Activated CD8-positive, alpha-beta T cell treated with anti-CD3 and anti-CD28 coated beads for 36 hours (primary cell): ENCODE results near the gene ASTN2. TPM values are rescaled to one million over a fixed set of nuclear protein-coding genes. Genes with fewer than 3 reads are reported as not detected.

Experiments
- ATAC-seq: fragments of 200-7000 bp; cut with Tn5 transposase; one replicate; pipeline ENCODE4 v1.10.0; 2021; ENCODE audit warnings: mild to moderate bottlenecking, moderate library complexity
- CTCF ChIA-PET: fragments of 350-600 bp; sonication (Branson Sonifier 250); formaldehyde crosslinking; loops from one replicate; lab custom pipeline; 2021; ENCODE audit warnings: antibody characterized with exemption; lab: Charles Lee
- POLR2A ChIA-PET: fragments of 350-600 bp; sonication (Branson Sonifier 250); formaldehyde crosslinking; loops from one replicate; lab custom pipeline; 2021; ENCODE audit warnings: antibody characterized with exemption; lab: Charles Lee
- DNase-seq: peaks from one replicate; pipeline ENCODE4 v3.0.0-alpha.2; 2020
- H3K27ac Mint-ChIP-seq: one replicate; pipeline ENCODE4 v1.8.0; 2021; ENCODE audit warnings: mild to moderate bottlenecking, mixed read lengths
- H3K27me3 Mint-ChIP-seq: one replicate; pipeline ENCODE4 v1.8.0; 2021; ENCODE audit warnings: mixed read lengths
- H3K36me3 Mint-ChIP-seq: one replicate; pipeline ENCODE4 v1.8.0; 2021; ENCODE audit warnings: low read depth, mixed read lengths
- H3K4me1 Mint-ChIP-seq: one replicate; pipeline ENCODE4 v1.8.0; 2021; ENCODE audit warnings: low read depth, mixed read lengths
- H3K4me3 Mint-ChIP-seq: one replicate; pipeline ENCODE4 v1.8.0; 2021; ENCODE audit warnings: mild to moderate bottlenecking, moderate library complexity, mixed read lengths
- H3K9me3 Mint-ChIP-seq: one replicate; pipeline ENCODE4 v1.8.0; 2021; ENCODE audit warnings: mixed read lengths
- intact Hi-C: fragments of 100-400 bp; cut with micrococcal nuclease; formaldehyde crosslinking; loops from one replicate; pipeline ENCODE4 v1.10.0; 2022
- total RNA-seq, 2 experiments: library from RNA; stranded (reverse); gene quantifications; one replicate each; pipeline ENCODE4 v1.2.3, GENCODE V29; 2021
- TF ChIP-seq, protein P1 (sequence below): fragments of 200-600 bp; IDR thresholded peaks from one replicate; pipeline ENCODE4 v1.8.0; 2022; ENCODE audit warnings: antibody characterized with exemption, mild to moderate bottlenecking

The ASTN2 gene
- total RNA-seq, 2 experiments from 2014 or later, result 5.2 to 5.7 TPM

DNA sequence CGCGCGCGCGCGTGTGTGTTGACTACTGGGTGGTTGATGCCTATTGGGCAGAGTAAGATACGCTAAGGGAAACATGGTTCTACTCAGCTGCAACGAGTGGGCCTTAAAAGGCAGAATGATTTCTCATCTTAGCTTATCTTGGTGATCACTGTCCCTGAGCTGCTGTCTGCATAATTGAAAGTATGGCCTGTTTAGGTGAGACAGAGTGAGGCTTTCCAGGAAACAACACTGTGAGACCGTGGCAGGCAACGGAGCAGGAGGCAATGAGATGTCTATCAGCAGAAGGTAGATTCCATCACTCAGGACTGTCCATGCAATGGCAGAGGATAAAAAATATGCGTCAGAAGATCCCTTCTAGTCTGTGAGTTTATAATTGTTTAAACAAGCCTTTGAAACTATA lies 450.6 kb downstream of the ASTN2 start:
- ChIA-PET POLR2A (no interaction called here), CTCF (no interaction called here)
- ATAC-seq (no peak), DNase-seq (no peak)
- no peaks in the 10 kb centered on the region for H3K27me3 Mint-ChIP-seq
- H3K9me3 Mint-ChIP-seq, result no peaks in the 10 kb centered on the region
- H3K4me1 Mint-ChIP-seq, result no peaks in the 10 kb centered on the region
- intact Hi-C loops, result no loop called here
- TF ChIP-seq, protein P1, sequence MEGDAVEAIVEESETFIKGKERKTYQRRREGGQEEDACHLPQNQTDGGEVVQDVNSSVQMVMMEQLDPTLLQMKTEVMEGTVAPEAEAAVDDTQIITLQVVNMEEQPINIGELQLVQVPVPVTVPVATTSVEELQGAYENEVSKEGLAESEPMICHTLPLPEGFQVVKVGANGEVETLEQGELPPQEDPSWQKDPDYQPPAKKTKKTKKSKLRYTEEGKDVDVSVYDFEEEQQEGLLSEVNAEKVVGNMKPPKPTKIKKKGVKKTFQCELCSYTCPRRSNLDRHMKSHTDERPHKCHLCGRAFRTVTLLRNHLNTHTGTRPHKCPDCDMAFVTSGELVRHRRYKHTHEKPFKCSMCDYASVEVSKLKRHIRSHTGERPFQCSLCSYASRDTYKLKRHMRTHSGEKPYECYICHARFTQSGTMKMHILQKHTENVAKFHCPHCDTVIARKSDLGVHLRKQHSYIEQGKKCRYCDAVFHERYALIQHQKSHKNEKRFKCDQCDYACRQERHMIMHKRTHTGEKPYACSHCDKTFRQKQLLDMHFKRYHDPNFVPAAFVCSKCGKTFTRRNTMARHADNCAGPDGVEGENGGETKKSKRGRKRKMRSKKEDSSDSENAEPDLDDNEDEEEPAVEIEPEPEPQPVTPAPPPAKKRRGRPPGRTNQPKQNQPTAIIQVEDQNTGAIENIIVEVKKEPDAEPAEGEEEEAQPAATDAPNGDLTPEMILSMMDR, result no peak
- H3K36me3 Mint-ChIP-seq, result no peaks in the 10 kb centered on the region
- no peak overlapping the region for H3K27ac Mint-ChIP-seq
- H3K4me3 Mint-ChIP-seq, result no peak overlapping the region

DNA sequence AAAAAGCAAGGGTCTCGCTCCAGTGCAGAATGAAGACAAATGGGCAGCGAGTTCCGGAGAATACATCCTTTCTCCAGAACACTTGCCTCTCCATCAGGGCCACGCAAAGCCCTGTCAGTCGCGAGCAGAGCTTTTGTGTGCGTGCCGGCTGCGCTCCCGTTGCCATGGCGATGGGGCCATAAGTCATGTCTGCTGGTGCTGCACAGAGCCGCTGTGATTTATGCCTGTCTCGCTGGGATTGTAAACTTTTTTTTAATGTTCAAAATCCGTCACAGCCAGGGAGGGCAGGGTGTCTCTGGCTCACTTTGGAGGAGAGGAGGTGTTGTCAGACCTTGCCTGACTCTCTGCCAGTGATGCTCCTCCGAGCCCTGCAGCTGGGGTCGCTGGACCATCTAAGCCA lies 455.0 kb downstream of the ASTN2 start:
- Mint-ChIP-seq H3K4me1 (no peaks in the 10 kb centered on the region), H3K9me3 (no peaks in the 10 kb centered on the region), H3K27me3 (peaks cover 3% of the 10 kb centered on the region), H3K36me3 (no peaks in the 10 kb centered on the region), H3K4me3 (no peak overlapping the region), H3K27ac (no peak overlapping the region)
- ChIA-PET CTCF (no interaction called here), POLR2A (interaction anchor here (0.6 kb wide), 1 partner anchor 34 kb away, joined by 3 read pairs; no protein-coding TSS in a partner anchor)
- intact Hi-C loops, result no loop called here
- peak; percentile 4 for DNase-seq
- no peak for ATAC-seq
- TF ChIP-seq, protein P1, result no peak

DNA sequence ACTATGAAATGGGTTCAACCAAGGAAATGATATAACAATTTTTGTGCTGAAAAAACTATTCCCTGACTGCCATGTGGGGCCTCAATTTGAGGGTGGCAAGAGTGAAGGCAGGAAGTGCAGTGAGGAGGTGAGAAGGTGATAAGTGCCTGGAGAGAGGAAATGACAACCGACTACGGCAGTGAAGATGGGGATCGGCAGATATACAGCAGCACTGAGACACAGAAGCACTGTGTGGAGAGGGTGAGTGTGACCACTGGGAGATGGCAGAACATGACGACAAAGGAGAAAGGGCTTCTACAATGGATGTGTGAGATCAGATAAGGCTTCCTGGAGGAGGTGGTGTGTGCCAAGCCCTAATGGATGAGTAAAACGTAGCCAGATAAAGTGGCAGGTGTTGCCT lies 456.0 kb downstream of the ASTN2 start:
- Mint-ChIP-seq H3K36me3 (no peaks in the 10 kb centered on the region), H3K27me3 (peaks cover 3% of the 10 kb centered on the region), H3K27ac (no peak overlapping the region), H3K9me3 (no peaks in the 10 kb centered on the region), H3K4me3 (no peak overlapping the region), H3K4me1 (no peaks in the 10 kb centered on the region)
- DNase-seq (no peak), ATAC-seq (no peak)
- CTCF ChIA-PET, result no interaction called here
- intact Hi-C loops, result no loop called here
- TF ChIP-seq, protein P1, result no peak
- POLR2A ChIA-PET, result no interaction called here

DNA sequence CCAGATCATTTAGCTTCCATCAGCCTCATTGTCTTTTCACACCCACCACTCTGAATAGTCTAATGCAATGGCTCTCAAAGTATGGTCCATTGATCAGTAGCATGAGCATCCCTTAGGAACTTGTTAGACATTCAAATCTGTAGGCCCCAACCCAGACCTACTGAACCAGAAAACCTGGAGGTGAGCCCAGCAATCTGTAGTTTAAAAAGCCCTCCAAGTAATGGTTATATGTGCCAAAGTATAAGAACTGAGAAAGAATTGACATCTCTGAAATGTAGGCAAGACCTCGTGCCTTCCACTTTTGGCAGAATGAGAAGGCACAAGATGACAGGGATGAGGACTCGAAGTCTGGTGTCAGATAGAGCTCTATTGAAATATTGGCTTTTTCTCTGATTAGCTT lies 460.1 kb downstream of the ASTN2 start:
- Mint-ChIP-seq H3K9me3 (no peaks in the 10 kb centered on the region), H3K4me3 (no peak overlapping the region), H3K4me1 (no peaks in the 10 kb centered on the region), H3K27me3 (peaks cover 3% of the 10 kb centered on the region), H3K36me3 (no peaks in the 10 kb centered on the region), H3K27ac (no peak overlapping the region)
- intact Hi-C loops, result no loop called here
- POLR2A ChIA-PET, result no interaction called here
- no peak for ATAC-seq
- CTCF ChIA-PET, result no interaction called here
- TF ChIP-seq, protein P1, result no peak
- no peak for DNase-seq

DNA sequence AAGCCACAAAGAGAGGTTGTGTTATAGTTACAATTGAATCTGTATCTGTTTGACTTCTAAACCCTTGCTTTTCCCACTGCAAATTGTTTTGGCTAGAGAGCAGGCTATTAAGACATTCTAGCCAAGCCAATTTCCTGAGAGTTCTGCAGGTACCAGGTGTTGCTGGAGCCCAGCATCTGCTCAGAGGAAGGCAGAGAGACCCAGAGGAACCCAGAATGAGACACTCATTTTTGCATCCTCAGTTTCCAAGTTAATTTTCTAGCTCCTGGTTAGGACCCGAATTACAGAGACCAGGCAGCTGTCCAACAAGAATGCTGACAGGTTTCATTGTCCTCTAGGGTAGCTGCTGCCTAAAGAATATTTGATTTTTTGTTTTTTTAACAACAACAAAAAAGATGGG lies 461.6 kb downstream of the ASTN2 start:
- Mint-ChIP-seq H3K4me1 (no peaks in the 10 kb centered on the region), H3K4me3 (no peak overlapping the region), H3K9me3 (no peaks in the 10 kb centered on the region), H3K27me3 (no peaks in the 10 kb centered on the region), H3K27ac (no peak overlapping the region), H3K36me3 (no peaks in the 10 kb centered on the region)
- DNase-seq (no peak), ATAC-seq (no peak)
- ChIA-PET POLR2A (no interaction called here), CTCF (no interaction called here)
- intact Hi-C loops, result no loop called here
- TF ChIP-seq, protein P1, result no peak
